Cerebellar cortex (tissue), 1 donor: Measurements from ENCODE around the gene CCM2.

ENCODE experiments used
- DNase-seq: peaks from one replicate; pipeline ENCODE4 v3.0.0-alpha.2; 2015; ENCODE audit warnings: low spot score

Gene CCM2

GRCh38 chr7:45000093-45001032, at the start of gene CCM2:
Gene CCM2, plus strand, starts transcription at chr7:45000201. Its CDS starts 133 bp downstream, at chr7:45000334.
- peak; percentile 35 for DNase-seq

DNA sequence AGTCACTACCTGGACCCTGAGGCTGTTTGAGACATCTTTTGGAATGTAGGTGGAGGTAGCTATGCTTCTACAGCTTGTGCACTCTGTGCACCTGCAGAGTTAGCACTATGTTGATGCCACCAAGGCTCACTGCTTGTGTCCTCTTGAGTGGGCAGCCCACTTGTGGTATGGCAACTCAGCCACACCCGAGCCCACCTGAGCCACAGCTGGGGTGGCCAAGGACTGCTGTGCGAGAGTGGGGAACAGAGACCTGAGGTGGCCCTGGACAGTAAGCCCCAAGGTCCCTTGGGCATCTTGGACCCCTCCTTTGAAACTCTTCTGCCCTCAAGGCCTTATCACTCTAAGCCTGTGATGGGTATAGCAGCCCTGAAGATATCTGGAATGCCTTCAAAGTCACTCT, 46.8 kb upstream of the CCM2 start:
- DNase-seq, result no peak

- no peak for DNase-seq
Measured at GRCh38 chr7:44955733-44956132, 44.3 kb upstream of the CCM2 start.

DNA sequence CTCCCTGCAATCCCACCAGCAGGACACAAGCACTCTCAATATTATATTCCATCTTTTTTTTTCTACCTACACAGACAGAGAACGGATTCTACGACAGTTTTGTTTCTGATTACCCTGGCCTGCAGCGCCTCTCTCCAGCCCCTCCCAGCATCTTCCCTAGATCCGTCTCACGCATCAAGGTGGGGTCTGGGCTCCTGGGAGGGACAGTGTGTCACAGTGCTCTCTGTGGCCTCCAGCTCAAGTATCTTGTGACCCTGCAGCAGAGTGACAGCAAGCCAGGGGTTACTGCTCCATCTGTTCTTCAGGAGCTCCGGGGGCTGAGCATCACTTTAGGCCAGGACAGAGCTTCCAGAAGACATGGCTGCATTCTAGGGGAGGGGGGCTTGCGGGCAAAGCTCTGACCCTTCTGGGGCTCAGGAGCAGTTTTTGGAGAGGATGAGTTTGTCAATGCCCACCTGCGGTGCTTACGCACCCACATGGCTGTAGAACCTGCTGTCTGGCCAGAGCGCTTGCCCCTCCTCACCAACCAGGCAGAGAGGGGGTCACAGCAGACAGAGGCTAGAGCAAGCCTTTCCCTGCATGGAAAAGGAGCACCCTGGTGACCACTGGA, 43.7 kb upstream of the CCM2 start:
- no peak for DNase-seq

DNA sequence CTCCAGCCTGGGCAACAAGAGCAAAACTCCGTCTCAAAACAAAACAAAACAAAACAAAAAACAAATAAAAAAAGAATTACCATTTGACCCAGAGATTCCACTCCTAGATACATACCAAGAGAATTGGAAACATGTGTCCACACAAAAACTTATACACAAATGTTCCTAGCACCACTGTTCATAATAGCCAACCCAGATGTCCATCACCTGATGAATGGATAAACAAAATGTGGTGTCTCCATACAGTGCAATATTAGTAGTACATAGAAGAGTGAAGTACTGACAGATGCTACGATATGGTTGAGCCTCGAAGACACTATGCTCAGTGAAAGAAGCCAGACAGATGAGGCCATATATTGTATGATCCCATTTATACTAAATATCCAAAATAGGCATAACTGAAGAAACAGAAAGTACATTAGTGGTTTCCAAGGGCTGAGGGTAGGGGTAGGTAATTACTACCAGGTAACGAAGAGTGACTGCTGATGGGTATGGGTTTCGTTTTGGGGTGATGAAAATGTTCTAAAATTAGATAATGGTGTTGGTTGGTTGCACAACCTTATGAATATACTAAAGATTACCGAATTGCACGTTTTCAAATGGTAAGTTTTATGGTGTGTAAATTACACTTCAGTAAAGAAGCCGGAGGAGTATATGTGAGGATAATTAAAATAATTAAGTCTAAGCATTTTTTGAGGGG, 41.2 kb upstream of the CCM2 start:
- no peak for DNase-seq

GRCh38 chr7:44959433-44959951, 40.5 kb upstream of the CCM2 start:
- DNase-seq, result no peak

DNA sequence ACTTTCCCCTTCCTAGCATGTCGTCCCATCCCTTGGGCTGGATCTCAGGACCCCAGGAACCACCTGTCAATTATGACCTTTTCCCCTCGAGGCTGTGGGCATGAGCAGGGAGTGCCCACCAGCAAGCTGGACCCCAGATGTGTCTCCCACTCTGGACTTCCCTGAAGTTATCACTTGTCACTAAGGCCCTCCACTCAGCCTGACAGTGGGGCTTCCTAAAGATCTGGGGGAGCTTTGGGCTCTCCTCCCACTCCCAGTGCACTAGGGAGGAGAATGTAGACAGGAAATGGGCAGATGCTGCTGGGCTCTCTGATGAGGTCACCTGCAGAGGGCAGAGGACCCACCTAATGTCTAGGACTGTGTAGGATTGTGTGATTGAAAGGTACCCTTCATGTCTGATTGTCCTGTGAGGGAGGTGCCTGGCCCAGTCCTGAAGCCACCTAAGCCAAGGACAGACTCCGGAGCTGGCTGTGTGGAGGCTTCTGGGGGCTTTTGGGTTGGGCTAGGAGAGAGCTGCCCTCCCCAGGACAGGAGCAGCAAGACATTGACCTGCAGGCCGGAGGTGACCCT, 39.9 kb upstream of the CCM2 start:
- no peak for DNase-seq

DNA sequence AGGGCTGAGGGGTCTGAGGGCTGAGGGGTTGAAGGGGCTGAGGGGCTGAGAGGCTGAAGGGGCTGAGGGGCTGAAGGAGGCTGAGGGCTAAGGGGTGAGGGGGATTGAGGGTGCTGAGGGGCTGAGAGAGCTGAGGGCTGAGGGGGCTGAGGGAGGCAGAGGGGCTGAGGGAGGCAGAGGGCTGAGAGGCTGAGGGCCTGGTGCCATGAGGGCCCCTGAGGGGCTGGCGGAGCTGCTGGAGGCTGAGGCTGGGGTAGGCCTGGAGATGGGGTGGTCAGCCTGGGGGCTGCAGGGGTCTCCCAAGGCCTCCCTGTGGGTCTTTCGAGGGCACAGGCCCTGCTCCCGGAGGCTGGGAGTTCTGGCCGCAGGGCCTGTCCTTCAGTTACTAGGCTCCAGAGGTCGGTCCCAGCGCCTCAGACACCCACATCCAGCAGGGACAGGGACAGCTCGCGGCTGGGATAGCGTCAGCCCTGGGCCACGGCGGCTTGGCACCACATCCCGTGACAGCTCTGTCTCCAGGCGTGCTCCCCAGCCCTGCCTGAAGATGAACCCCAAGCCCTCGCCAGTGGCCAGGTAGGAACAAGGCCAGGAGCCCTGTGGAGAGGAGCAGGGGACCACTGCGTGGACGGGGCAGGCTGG, 38.0 kb upstream of the CCM2 start:
- no peak for DNase-seq

DNA sequence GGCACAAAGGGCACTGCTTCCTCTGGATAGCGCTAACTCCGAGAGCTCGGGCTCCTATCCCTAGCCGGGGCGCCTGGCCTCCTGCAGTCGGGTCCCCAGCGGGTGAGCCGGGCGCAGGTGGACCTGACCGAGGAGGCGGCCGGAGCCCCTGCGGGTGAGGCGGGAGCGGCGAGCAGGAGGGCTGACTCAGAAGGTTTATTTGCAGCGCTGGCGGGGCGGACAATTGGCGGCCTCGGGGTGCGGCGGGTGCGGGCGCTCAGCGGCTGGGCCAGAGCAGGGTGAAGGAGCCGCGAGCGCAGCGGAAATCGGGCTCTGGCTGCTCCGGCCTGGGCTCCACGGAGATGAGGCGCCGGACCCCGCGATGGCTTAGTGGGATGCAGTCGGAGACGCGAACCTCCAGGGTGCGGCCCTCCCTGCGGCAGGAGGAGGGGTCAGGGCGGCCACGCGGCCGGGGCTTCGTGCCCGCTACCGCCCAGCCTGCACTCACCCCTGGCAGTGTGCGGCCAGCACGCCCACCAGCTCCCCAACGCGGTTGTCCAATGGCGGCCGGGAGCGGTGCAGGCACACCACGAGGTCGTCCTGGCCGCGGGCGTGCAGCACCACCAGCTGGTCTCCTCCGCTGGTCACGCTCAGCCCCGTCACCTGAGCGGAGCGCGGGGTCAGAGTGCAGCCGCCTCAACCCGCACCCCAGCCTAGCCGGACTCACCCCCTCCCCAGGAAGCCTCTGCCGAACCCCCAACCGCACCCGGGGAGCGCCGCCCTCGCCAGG, 37.3 kb upstream of the CCM2 start:
- DNase-seq, result peak; percentile 32

- DNase-seq, result no peak
Measured at GRCh38 chr7:44963364-44964290, 36.4 kb upstream of the CCM2 start.

DNA sequence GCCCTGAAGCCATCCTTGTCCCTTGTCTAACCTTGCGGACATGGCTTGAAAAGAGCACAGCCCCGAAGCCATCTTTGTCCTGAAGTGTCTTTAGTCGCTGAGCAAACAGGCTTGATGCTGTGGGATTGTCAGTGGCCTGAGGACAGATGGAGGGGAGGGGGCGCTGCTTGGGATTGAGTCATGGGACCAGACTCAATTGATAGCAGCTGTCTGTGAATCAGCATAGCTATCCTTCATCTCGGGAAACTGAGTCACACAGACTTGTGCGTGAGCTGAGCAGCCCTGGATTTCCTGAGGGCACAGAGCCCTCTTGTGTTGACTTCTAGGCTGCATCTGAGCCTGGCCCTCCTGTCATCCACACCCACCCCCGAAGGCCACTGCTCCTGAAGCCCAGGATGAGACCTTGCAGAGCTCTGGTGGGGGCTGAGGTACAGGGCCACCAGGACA, 35.6 kb upstream of the CCM2 start:
- no peak for DNase-seq

DNA sequence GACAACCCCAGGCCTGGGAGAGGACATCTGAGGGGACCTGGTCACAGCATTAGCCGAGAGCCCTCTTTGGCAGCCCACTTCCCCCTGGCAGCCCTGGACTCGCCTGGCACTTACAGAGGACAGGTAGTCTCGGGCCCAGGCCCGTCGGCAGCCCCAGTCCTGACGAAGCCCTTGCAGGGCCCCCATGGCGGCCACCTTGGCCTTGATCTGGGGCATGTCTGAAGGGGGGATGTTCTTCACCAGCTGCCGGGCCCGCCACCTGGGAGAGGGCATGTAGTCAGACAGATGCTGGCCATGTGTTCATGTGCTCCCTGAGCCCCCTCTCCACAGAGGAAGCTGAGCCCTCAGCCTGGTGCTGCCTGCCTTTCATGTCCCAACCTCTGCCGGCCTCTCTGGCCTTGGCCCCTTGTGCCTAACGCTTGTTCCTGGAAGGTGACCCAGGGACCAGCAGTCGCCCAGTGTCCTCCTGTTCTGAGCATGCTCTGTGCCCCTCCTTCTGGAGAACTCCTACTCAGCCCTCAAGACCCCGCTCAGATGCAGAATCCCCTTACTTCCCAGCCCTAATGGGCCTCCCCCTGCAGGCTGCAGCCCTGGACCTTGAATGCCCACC, 35.1 kb upstream of the CCM2 start:
- no peak for DNase-seq

DNA sequence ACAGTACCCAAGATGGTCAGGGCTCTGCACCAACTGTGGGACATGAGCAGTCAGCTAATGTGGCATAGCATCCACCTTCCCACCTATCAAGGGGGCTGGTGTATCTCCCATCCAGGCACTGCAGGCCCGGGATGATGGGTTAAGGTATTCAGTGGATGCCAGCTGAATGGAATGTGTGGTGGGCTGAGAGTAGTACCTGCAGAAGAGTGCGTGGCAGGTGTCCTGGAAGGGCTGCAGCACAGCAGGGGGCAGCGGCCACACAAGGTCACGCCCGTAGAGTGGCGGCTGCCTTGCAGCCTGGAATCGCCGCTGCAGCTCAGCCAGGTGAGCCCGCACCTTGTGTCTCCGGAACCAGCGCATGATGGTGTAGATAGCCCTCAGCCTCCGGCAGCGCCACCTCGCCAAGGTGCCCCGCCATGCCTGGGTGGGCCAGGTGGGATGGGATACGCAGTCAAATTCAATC, 34.5 kb upstream of the CCM2 start:
- no peak for DNase-seq

DNA sequence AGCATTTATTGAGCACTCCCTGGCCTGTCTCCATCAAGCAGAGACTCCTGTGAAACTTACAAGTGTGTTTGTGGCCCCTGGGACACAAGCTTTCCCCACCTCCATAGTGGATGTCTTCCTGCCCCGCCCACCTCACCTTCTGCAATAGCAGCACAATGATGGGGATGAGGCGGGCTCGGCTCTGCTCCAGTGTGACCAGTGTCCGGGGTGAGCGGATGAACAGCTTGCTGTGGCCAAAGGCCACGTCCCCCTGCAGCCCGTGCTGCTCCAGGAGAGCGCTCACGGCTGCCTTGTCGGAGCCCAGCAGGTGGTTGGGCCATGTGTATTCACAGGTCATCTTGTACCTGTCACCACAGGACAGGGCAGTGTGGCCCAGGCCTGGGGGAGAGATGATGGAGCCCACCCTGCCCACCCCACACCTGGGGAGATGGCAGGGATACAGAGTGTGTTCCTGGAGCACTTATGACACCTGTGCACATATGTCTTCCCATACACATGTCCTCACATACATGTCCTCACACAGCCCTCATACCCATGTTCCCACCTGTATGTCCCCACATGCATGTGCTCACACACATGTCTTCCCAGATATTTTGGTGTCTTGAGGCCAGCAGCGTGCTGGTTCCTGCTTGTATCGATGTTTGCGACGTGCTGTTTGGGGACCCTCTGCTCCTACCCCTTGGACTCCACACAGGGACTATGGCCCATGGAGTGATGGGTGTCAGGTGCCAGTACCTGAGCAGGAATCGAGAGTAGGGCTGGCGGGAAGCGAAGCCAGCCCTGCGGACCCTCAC, 33.9 kb upstream of the CCM2 start:
- DNase-seq, result no peak

DNA sequence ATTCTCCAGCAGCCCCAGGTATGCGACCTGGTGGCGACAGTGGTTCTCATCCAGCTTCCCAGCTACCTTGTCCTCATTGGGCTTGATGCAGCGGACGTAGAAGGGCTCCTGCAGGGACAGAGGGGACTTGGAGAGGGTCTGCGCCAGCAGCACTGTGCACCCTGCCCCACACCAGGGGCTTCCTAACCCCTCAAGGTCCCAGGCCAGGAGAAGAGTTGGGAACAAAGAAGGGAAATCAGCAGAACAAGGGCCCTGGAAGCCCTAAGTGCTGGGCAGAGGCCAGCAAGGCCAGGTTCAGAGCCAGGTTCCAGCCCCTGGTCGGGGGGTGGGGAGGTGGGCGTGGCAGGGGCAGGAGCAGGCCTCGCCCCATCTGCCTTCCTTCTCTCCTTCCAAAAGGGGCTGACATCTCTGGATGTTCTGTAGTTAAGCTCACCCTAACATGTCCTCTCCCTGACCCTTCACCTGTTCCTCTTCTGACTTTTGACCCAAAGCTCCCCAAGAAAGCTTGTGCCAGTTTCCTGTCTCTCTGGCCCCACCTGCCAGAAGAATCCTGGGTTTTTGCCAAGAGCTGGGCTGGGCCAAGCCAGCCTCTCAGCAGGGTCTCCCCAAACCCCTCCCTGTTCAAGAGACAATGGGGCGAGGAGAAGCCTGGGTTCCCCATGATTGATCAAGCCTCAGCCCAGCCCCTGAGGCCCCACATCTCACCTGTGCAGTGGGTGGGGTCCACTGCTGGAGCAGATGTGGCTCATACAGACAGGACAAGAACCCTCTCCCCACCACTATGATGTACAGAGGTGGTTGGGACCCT, 33.1 kb upstream of the CCM2 start:
- no peak for DNase-seq

GRCh38 chr7:44967571-44968446, 32.2 kb upstream of the CCM2 start:
- DNase-seq, result peak; percentile 31
